Activated CD4-positive, alpha-beta memory T cell treated with anti-CD3 and anti-CD28 coated beads, Interleukin-2, amount 10 ng/mL, durations not matched to agents 7 days and 5 days (primary cell): Measurements from ENCODE around the gene SIPA1L3. TPM values are rescaled to one million over a fixed set of nuclear protein-coding genes. Genes with fewer than 3 reads are reported as not detected.

Source experiments
- CTCF ChIA-PET: fragments of 350-600 bp; sonication (Branson Sonifier 250); formaldehyde crosslinking; loops from one replicate; lab custom pipeline; 2021; ENCODE audit warnings: antibody characterized with exemption, inconsistent platforms; lab: Charles Lee
- POLR2A ChIA-PET: fragments of 350-600 bp; sonication (Branson Sonifier 250); formaldehyde crosslinking; loops from one replicate; lab custom pipeline; 2021; ENCODE audit warnings: antibody characterized with exemption; lab: Charles Lee
- DNase-seq: peaks from one replicate; pipeline ENCODE4 v3.0.0-alpha.2; 2020
- H3K27ac Mint-ChIP-seq: one replicate; pipeline ENCODE4 v1.8.0; 2021; ENCODE audit warnings: mild to moderate bottlenecking, mixed read lengths
- H3K27me3 Mint-ChIP-seq: one replicate; pipeline ENCODE4 v1.8.0; 2021; ENCODE audit warnings: mixed read lengths
- H3K36me3 Mint-ChIP-seq: one replicate; pipeline ENCODE4 v1.8.0; 2021; ENCODE audit warnings: low read depth, mixed read lengths
- H3K4me1 Mint-ChIP-seq: one replicate; pipeline ENCODE4 v1.8.0; 2021; ENCODE audit warnings: mixed read lengths
- H3K4me3 Mint-ChIP-seq: one replicate; pipeline ENCODE4 v1.8.0; 2021; ENCODE audit warnings: mild to moderate bottlenecking, mixed read lengths
- H3K9me3 Mint-ChIP-seq: one replicate; pipeline ENCODE4 v1.8.0; 2021; ENCODE audit warnings: mixed read lengths
- total RNA-seq, 2 experiments: library from RNA; stranded (reverse); gene quantifications; one replicate each; pipeline ENCODE4 v1.2.3, GENCODE V29; 2021

The SIPA1L3 gene
- total RNA-seq, 2 experiments from 2014 or later: 13.6 to 15.2 TPM

- H3K27me3 Mint-ChIP-seq: no peaks in the 10 kb centered on the region
- H3K27ac Mint-ChIP-seq: no peak overlapping the region
- DNase-seq: no peak
- H3K9me3 Mint-ChIP-seq: no peaks in the 10 kb centered on the region
- H3K36me3 Mint-ChIP-seq: no peaks in the 10 kb centered on the region
- ChIA-PET POLR2A (no interaction called here), CTCF (no interaction called here)
- no peak overlapping the region for H3K4me3 Mint-ChIP-seq
- peaks cover 3% of the 10 kb centered on the region for H3K4me1 Mint-ChIP-seq
Measured at GRCh38 chr19:37988758-37989635, 82.0 kb downstream of the SIPA1L3 start.

DNA sequence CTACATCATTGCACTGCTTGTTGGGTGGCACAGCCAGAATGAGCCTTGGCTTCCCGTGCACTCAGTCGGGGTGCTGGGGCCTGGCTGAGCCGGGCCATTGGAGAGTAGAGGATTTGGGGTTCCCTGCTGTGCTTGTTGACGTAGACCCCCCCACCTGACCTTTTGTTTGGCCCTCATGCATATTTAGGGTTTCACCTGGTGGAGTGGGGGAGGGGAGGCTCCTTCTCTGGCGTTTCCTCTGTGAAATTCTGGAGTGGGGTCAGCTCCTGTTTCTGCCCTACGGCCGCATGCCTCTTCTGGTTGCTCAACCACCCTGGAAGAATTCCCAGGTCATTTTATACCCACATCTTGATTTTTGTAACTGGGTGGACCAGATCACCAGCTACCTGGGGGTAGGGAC lies 82.8 kb downstream of the SIPA1L3 start:
- CTCF ChIA-PET: no interaction called here

DNA sequence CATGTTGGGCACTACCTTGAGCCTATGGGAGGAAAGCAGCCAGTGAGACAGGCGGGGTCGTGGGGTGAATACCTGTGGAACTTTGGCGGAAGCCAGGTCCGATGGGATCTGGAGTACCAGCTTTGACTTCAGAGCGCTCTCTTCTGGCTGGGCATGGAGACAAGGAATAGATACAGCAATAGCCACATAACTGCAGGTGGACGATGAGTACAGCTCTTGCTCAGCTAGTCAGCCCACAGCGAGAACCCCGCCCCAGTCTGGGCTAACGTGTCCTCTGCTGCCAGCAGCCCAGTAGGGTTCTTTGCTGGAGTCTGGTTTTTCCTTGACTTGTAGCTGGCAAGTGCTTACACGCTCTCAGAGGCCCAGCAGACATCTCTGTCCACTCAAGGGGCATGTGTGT lies 83.4 kb downstream of the SIPA1L3 start:
- no peak for DNase-seq
- H3K27ac Mint-ChIP-seq: no peak overlapping the region
- H3K9me3 Mint-ChIP-seq: no peaks in the 10 kb centered on the region
- peaks cover 3% of the 10 kb centered on the region for H3K4me1 Mint-ChIP-seq
- no peak overlapping the region for H3K4me3 Mint-ChIP-seq
- H3K36me3 Mint-ChIP-seq: no peaks in the 10 kb centered on the region
- H3K27me3 Mint-ChIP-seq: no peaks in the 10 kb centered on the region
- CTCF ChIA-PET: no interaction called here
- POLR2A ChIA-PET: no interaction called here

More for the DNA sequence above, 82.8 kb downstream of the SIPA1L3 start:
- H3K4me3 Mint-ChIP-seq: no peak overlapping the region
- peaks cover 3% of the 10 kb centered on the region for H3K4me1 Mint-ChIP-seq
- POLR2A ChIA-PET: no interaction called here
- H3K27ac Mint-ChIP-seq: no peak overlapping the region
- H3K36me3 Mint-ChIP-seq: no peaks in the 10 kb centered on the region
- H3K27me3 Mint-ChIP-seq: no peaks in the 10 kb centered on the region
- DNase-seq: no peak
- H3K9me3 Mint-ChIP-seq: no peaks in the 10 kb centered on the region

- peaks cover 3% of the 10 kb centered on the region for H3K4me1 Mint-ChIP-seq
- no peak overlapping the region for H3K4me3 Mint-ChIP-seq
- no peaks in the 10 kb centered on the region for H3K36me3 Mint-ChIP-seq
- no peak for DNase-seq
- H3K27me3 Mint-ChIP-seq: no peaks in the 10 kb centered on the region
- ChIA-PET POLR2A (no interaction called here), CTCF (no interaction called here)
- H3K27ac Mint-ChIP-seq: no peak overlapping the region
- H3K9me3 Mint-ChIP-seq: no peaks in the 10 kb centered on the region
Measured at GRCh38 chr19:37991176-37991835, 84.3 kb downstream of the SIPA1L3 start.

DNA sequence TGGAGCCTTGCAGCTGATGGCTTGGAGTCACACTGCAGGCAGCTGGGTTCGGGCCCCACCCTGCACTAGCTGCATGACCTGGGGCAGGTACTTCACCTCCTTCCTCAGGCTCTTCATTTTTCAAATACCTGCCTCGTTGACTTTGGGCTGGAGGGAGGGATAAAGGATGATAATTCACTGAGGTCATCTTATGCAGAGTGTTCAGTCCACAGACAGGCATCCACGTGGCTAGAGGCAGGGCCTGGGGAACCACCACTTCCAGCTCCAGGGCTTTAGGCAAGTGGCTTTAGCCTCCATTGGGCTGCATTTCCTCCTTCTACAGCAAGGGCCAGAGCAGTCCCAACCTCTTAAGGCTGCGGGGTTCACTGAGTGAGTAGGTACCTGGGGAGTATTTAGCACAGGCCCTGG lies 84.8 kb downstream of the SIPA1L3 start:
- Mint-ChIP-seq H3K27ac (no peak overlapping the region), H3K4me1 (no peaks in the 10 kb centered on the region), H3K4me3 (no peak overlapping the region), H3K36me3 (no peaks in the 10 kb centered on the region), H3K27me3 (no peaks in the 10 kb centered on the region), H3K9me3 (no peaks in the 10 kb centered on the region)
- no peak for DNase-seq
- CTCF ChIA-PET: no interaction called here
- POLR2A ChIA-PET: no interaction called here

- ChIA-PET CTCF (no interaction called here), POLR2A (no interaction called here)
- H3K27me3 Mint-ChIP-seq: no peaks in the 10 kb centered on the region
- H3K36me3 Mint-ChIP-seq: no peaks in the 10 kb centered on the region
- DNase-seq: no peak
- H3K4me1 Mint-ChIP-seq: no peaks in the 10 kb centered on the region
- H3K9me3 Mint-ChIP-seq: no peaks in the 10 kb centered on the region
- no peak overlapping the region for H3K4me3 Mint-ChIP-seq
- no peak overlapping the region for H3K27ac Mint-ChIP-seq
Measured at GRCh38 chr19:37992761-37993160, 85.8 kb downstream of the SIPA1L3 start.

GRCh38 chr19:37994823-37995130 lies 87.8 kb downstream of the SIPA1L3 start:
- H3K27ac Mint-ChIP-seq: no peak overlapping the region
- no peaks in the 10 kb centered on the region for H3K27me3 Mint-ChIP-seq
- ChIA-PET CTCF (interaction anchor here (0.6 kb wide), 1 partner anchor 64 kb away, joined by 3 read pairs; no protein-coding TSS in a partner anchor), POLR2A (no interaction called here)
- no peaks in the 10 kb centered on the region for H3K9me3 Mint-ChIP-seq
- no peaks in the 10 kb centered on the region for H3K4me1 Mint-ChIP-seq
- H3K36me3 Mint-ChIP-seq: no peaks in the 10 kb centered on the region
- DNase-seq: no peak
- no peak overlapping the region for H3K4me3 Mint-ChIP-seq

DNA sequence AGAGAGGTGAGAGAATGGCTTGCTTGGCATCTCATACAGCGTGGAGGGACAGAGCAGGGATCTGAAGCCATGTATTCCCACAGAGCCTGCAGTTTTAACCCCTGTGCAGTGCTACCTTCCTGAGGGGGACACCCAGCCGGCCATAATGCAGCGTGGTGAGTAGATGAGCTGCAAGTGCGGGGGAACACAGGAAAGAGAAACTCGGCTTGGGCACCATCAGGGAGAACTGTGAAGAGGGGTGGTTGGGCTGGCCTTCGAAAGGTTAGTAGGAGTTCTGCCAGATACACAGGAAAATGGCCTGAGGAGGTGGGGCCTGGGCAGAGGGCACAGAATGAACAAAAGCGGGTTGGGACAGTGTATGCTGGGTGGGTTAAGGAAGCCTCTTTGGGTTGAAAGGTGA lies 88.3 kb downstream of the SIPA1L3 start:
- no peak for DNase-seq
- Mint-ChIP-seq H3K9me3 (no peaks in the 10 kb centered on the region), H3K36me3 (no peaks in the 10 kb centered on the region), H3K4me1 (no peaks in the 10 kb centered on the region), H3K27ac (no peak overlapping the region), H3K4me3 (no peak overlapping the region), H3K27me3 (no peaks in the 10 kb centered on the region)
- CTCF ChIA-PET: no interaction called here
- POLR2A ChIA-PET: no interaction called here

DNA sequence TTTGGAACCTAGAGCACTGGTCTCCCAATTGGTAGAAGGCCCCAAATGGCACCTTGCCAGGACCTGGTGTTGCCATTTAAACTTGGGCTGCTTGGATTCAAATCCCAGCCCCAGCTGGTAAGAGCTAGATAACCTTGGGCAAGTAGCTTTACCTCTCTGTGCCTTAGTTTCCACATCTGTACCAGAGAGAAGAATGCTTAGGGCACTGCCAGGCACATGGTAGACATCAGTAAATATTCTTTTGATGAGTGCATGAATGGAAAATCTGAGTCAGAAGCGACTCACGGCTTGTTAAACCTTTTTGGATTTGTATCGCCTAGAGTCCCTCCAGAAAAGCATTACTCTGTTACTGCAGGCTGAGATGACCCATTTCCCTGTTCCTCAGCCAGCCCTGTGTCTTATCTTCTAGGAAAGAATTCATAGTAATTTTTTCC lies 90.9 kb downstream of the SIPA1L3 start:
- no peaks in the 10 kb centered on the region for H3K27me3 Mint-ChIP-seq
- DNase-seq: no peak
- no peak overlapping the region for H3K4me3 Mint-ChIP-seq
- POLR2A ChIA-PET: no interaction called here
- no peaks in the 10 kb centered on the region for H3K9me3 Mint-ChIP-seq
- H3K36me3 Mint-ChIP-seq: no peaks in the 10 kb centered on the region
- CTCF ChIA-PET: no interaction called here
- no peak overlapping the region for H3K27ac Mint-ChIP-seq
- H3K4me1 Mint-ChIP-seq: no peaks in the 10 kb centered on the region

GRCh38 chr19:37998801-37999308 lies 91.8 kb downstream of the SIPA1L3 start:
- H3K27ac Mint-ChIP-seq: no peak overlapping the region

GRCh38 chr19:37999309-38000213 lies 92.6 kb downstream of the SIPA1L3 start:
- CTCF ChIA-PET: interaction anchor here (0.7 kb wide), 1 partner anchor 50 kb away, joined by 4 read pairs; no protein-coding TSS in a partner anchor

More at GRCh38 chr19:37998801-37999308, 91.8 kb downstream of the SIPA1L3 start:
- no peak overlapping the region for H3K4me3 Mint-ChIP-seq
- no peaks in the 10 kb centered on the region for H3K4me1 Mint-ChIP-seq
- POLR2A ChIA-PET: no interaction called here
- no peak for DNase-seq
- H3K27me3 Mint-ChIP-seq: no peaks in the 10 kb centered on the region
- H3K9me3 Mint-ChIP-seq: no peaks in the 10 kb centered on the region
- CTCF ChIA-PET: no interaction called here
- H3K36me3 Mint-ChIP-seq: no peaks in the 10 kb centered on the region

DNA sequence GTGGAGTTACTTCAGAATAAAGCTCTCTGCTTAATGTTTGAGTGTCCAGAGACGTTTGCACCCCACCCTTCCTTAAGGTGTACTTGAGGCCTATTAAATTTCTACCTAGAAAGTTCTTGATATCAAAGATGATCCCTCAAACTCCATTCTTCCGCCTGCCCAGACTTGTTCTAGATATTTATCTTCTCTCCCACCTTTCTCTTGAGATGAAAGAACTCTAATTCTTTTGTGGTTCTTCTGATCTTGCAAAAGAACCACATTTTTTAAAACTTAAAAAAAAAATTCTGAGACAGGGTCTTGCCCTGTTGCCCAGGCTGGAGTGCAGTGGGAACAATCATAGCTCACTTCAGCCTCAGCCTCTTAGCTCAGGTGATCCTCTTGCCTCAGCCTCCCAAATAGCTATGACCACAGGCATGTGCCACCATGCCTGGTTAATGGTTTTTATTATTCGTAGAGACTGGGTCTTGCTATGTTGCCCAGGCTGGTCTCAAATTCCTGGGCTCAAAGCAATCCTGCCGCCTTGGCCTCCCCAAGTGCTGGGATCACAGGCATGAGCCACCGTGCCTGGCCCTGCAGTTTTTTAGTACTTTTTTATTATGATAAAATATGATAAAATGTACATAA lies 94.3 kb downstream of the SIPA1L3 start:
- Mint-ChIP-seq H3K9me3 (no peaks in the 10 kb centered on the region), H3K36me3 (no peaks in the 10 kb centered on the region), H3K27me3 (no peaks in the 10 kb centered on the region), H3K27ac (no peak overlapping the region), H3K4me1 (no peaks in the 10 kb centered on the region), H3K4me3 (no peak overlapping the region)
- POLR2A ChIA-PET: no interaction called here
- no peak for DNase-seq
- CTCF ChIA-PET: no interaction called here

More at GRCh38 chr19:37999309-38000213, 92.6 kb downstream of the SIPA1L3 start:
- POLR2A ChIA-PET: no interaction called here
- DNase-seq: no peak
- Mint-ChIP-seq H3K36me3 (no peaks in the 10 kb centered on the region), H3K4me3 (no peak overlapping the region), H3K27ac (no peak overlapping the region), H3K4me1 (no peaks in the 10 kb centered on the region), H3K27me3 (no peaks in the 10 kb centered on the region), H3K9me3 (no peaks in the 10 kb centered on the region)
